CD4-positive, alpha-beta memory T cell (primary cell): ENCODE results near the gene CCDC88B. TPM values are rescaled to one million over a fixed set of nuclear protein-coding genes. Genes with fewer than 3 reads are reported as not detected.

Experiments used
- CTCF ChIA-PET: fragments of 350-600 bp; sonication (Branson Sonifier 250); formaldehyde crosslinking; loops from one replicate; lab custom pipeline; 2021; ENCODE audit warnings: inconsistent platforms; ENCODE audit not compliant: partially characterized antibody; lab: Charles Lee
- POLR2A ChIA-PET: fragments of 350-600 bp; sonication (Branson Sonifier 250); formaldehyde crosslinking; loops from one replicate; lab custom pipeline; 2021; ENCODE audit not compliant: partially characterized antibody; lab: Charles Lee
- DNase-seq, 5 donors: peaks; one replicate each; pipeline versions ENCODE4 v3.0.0 to v3.0.0-alpha.2; 2020 to 2022; ENCODE audit warnings: mixed read lengths in 1 of 5
- H3K27ac ChIP-seq: one replicate; pipeline ENCODE4 v1.7.0; 2013; ENCODE audit warnings: low read depth, low read length
- H3K27me3 ChIP-seq: 2 replicates; pipeline ENCODE4 v1.7.0; 2013; ENCODE audit warnings: mild to moderate bottlenecking, low read length, moderate library complexity; ENCODE audit not compliant: insufficient read depth
- H3K36me3 ChIP-seq: 2 replicates; pipeline ENCODE4 v1.7.0; 2013; ENCODE audit warnings: mild to moderate bottlenecking, low read length, moderate library complexity; ENCODE audit not compliant: insufficient read depth
- H3K4me1 ChIP-seq: 2 replicates; pipeline ENCODE4 v1.7.0; 2013; ENCODE audit warnings: mild to moderate bottlenecking, low read length, moderate library complexity; ENCODE audit not compliant: insufficient read depth
- H3K4me3 ChIP-seq, 2 donors: one replicate each; pipeline ENCODE4 v1.7.0; 2013; ENCODE audit warnings: low read length in 2 of 2, mild to moderate bottlenecking in 1 of 2
- H3K9me3 ChIP-seq, 2 donors: one replicate each; pipeline ENCODE4 v1.7.0; 2013; ENCODE audit warnings: low read length in 2 of 2, control low read depth in 1 of 2; ENCODE audit not compliant: control insufficient read depth in 1 of 2
- H3K27ac Mint-ChIP-seq, 7 donors: one replicate each; pipeline ENCODE4 v1.8.0; 2020 to 2021; ENCODE audit warnings: mixed read lengths in 7 of 7, mild to moderate bottlenecking in 6 of 7, inconsistent platforms in 3 of 7, moderate library complexity in 3 of 7
- H3K27me3 Mint-ChIP-seq, 2 donors: one replicate each; pipeline ENCODE4 v1.8.0; 2020 to 2021; ENCODE audit warnings: mixed read lengths in 2 of 2
- H3K36me3 Mint-ChIP-seq, 2 donors: one replicate each; pipeline ENCODE4 v1.8.0; 2020 to 2021; ENCODE audit warnings: mixed read lengths in 2 of 2, inconsistent platforms in 1 of 2, mild to moderate bottlenecking in 1 of 2
- H3K4me1 Mint-ChIP-seq, 4 donors: one replicate each; pipeline ENCODE4 v1.8.0; 2020 to 2021; ENCODE audit warnings: mixed read lengths in 4 of 4, mild to moderate bottlenecking in 1 of 4
- H3K4me3 Mint-ChIP-seq, 8 donors: one replicate each; pipeline ENCODE4 v1.8.0; 2020 to 2021; ENCODE audit warnings: mixed read lengths in 8 of 8, mild to moderate bottlenecking in 7 of 8, moderate library complexity in 6 of 8, inconsistent platforms in 3 of 8
- H3K9me3 Mint-ChIP-seq, 8 donors: one replicate each; pipeline ENCODE4 v1.8.0; 2020 to 2021; ENCODE audit warnings: mixed read lengths in 8 of 8, mild to moderate bottlenecking in 5 of 8, inconsistent platforms in 3 of 8, moderate library complexity in 1 of 8
- intact Hi-C: fragments of 100-400 bp; cut with micrococcal nuclease; formaldehyde crosslinking; loops from one replicate; pipeline ENCODE4 v1.15.1; 2023
- polyA plus RNA-seq, 2 donors: library from polyadenylated mRNA; unstranded; fragments of 300-500 nt; fragmentation: Illumina TruSeq; gene quantifications; one replicate each; pipeline ENCODE4 v1.2.3, GENCODE V29; 2021
- total RNA-seq, 2 experiments: library from RNA; stranded (reverse); gene quantifications; one replicate each; pipeline ENCODE4 v1.2.3, GENCODE V29; 2021

The CCDC88B gene
- total and polyA plus RNA-seq, 4 experiments from 2014 or later, result 6.8 to 73.0 (median 53.9) TPM

- H3K4me3 ChIP-seq, result no peak overlapping the region
- ChIA-PET POLR2A (interaction anchor here (2.6 kb wide), 1 partner anchor 10 kb away, joined by 6 read pairs; the partner anchor contains the start of gene BAD), CTCF (interaction anchor here (0.9 kb wide), 1 partner anchor 10 kb away, joined by 5 read pairs; no protein-coding TSS in a partner anchor)
- no peak overlapping the region for H3K4me3 Mint-ChIP-seq
- peaks cover 7 to 23% (median 14%) of the 10 kb centered on the region in 4 donors for H3K4me1 Mint-ChIP-seq
- H3K27me3 Mint-ChIP-seq, result peaks cover 49 to 50% of the 10 kb centered on the region in 2 donors
- no peaks in the 10 kb centered on the region for H3K36me3 ChIP-seq
- peaks cover 20% of the 10 kb centered on the region for H3K4me1 ChIP-seq
- intact Hi-C loops, result no loop called here
- no peak overlapping the region for H3K27ac ChIP-seq
- DNase-seq, result no peak
- no peak overlapping the region for H3K27ac Mint-ChIP-seq
- H3K36me3 Mint-ChIP-seq, result no peaks in the 10 kb centered on the region
- peaks cover 53% of the 10 kb centered on the region for H3K27me3 ChIP-seq
- H3K9me3 Mint-ChIP-seq, result no peaks in the 10 kb centered on the region
- H3K9me3 ChIP-seq, result no peaks in the 10 kb centered on the region
These were observed 45.2 kb upstream of the CCDC88B start for GRCh38 chr11:64294774-64295173.

DNA sequence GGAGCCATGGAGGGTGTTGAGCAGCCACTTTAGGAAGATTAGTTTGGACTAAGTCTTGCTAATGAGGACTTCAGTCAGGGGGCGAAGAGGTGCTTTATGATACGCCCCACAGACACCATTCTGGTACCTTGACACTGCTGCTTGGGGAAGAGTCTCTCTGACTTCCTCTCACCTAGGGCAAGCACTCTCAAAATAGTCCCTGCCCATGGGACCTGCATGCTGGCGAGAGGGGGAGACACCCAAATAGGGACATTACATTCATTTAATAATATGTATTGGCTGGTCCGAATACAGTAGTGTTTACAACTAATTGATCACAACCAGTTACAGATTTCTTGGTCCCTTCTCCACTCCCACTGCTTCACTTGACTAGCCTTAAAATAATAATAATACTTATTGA is 44.2 kb upstream of the CCDC88B start:
- Histone ChIP-seq H3K36me3 (no peaks in the 10 kb centered on the region), H3K4me3 (no peak overlapping the region), H3K27me3 (peaks cover 61% of the 10 kb centered on the region), H3K4me1 (peaks cover 30% of the 10 kb centered on the region), H3K9me3 (no peaks in the 10 kb centered on the region), H3K27ac (no peak overlapping the region)
- H3K4me3 Mint-ChIP-seq, result no peak overlapping the region
- peaks cover 11 to 27% (median 19%) of the 10 kb centered on the region in 4 donors for H3K4me1 Mint-ChIP-seq
- ChIA-PET CTCF (interaction anchor here (0.9 kb wide), 1 partner anchor 9 kb away, joined by 5 read pairs; no protein-coding TSS in a partner anchor), POLR2A (interaction anchor here (2.5 to 2.6 kb wide), 2 partner anchors 11 to 90 kb away, joined by 6 to 8 read pairs; partner anchors contain the start of genes BAD and FERMT3)
- H3K36me3 Mint-ChIP-seq, result no peaks in the 10 kb centered on the region
- peaks cover 49 to 52% of the 10 kb centered on the region in 2 donors for H3K27me3 Mint-ChIP-seq
- no peaks in the 10 kb centered on the region for H3K9me3 Mint-ChIP-seq
- no peak for DNase-seq
- H3K27ac Mint-ChIP-seq, result no peak overlapping the region
- intact Hi-C loops, result no loop called here

GRCh38 chr11:64296236-64296635 is 43.8 kb upstream of the CCDC88B start:
- peaks cover 35% of the 10 kb centered on the region for H3K4me1 ChIP-seq
- Mint-ChIP-seq H3K27ac (no peak overlapping the region), H3K27me3 (peaks cover 51 to 52% of the 10 kb centered on the region in 2 donors), H3K4me1 (peaks cover 13 to 30% (median 20%) of the 10 kb centered on the region in 4 donors), H3K4me3 (no peak overlapping the region), H3K36me3 (no peaks in the 10 kb centered on the region), H3K9me3 (no peaks in the 10 kb centered on the region)
- ChIA-PET POLR2A (interaction anchor here (2.5 to 2.6 kb wide), 2 partner anchors 12 to 91 kb away, joined by 6 to 8 read pairs; partner anchors contain the start of genes BAD and FERMT3), CTCF (interaction anchor here (0.5 kb wide), 1 partner anchor 689 kb away, joined by 3 read pairs; no protein-coding TSS in a partner anchor)
- H3K9me3 ChIP-seq, result no peaks in the 10 kb centered on the region
- no peaks in the 10 kb centered on the region for H3K36me3 ChIP-seq
- no peak for DNase-seq
- peaks cover 58% of the 10 kb centered on the region for H3K27me3 ChIP-seq
- intact Hi-C loops, result no loop called here
- no peak overlapping the region for H3K4me3 ChIP-seq
- H3K27ac ChIP-seq, result no peak overlapping the region

- Histone ChIP-seq H3K27me3 (peaks cover 63% of the 10 kb centered on the region), H3K9me3 (no peaks in the 10 kb centered on the region), H3K36me3 (no peaks in the 10 kb centered on the region), H3K4me3 (no peak overlapping the region), H3K27ac (no peak overlapping the region), H3K4me1 (peaks cover 33% of the 10 kb centered on the region)
- H3K4me1 Mint-ChIP-seq, result peaks cover 13 to 34% (median 20%) of the 10 kb centered on the region in 4 donors
- ChIA-PET CTCF (interaction anchor here (0.5 to 1.2 kb wide), 3 partner anchors 47 to 688 kb away, joined by 3 to 5 read pairs (median 3); no protein-coding TSS in a partner anchor), POLR2A (interaction anchor here (2.5 to 2.6 kb wide), 2 partner anchors 13 to 92 kb away, joined by 6 to 8 read pairs; partner anchors contain the start of genes BAD and FERMT3)
- DNase-seq, result no peak
- no peaks in the 10 kb centered on the region for H3K36me3 Mint-ChIP-seq
- peak overlapping the region in 1 of 8 donors; percentile 10 for H3K4me3 Mint-ChIP-seq
- intact Hi-C loops, result no loop called here
- H3K9me3 Mint-ChIP-seq, result no peaks in the 10 kb centered on the region
- H3K27me3 Mint-ChIP-seq, result peaks cover 51 to 52% of the 10 kb centered on the region in 2 donors
- no peak overlapping the region for H3K27ac Mint-ChIP-seq
These were observed 42.9 kb upstream of the CCDC88B start for GRCh38 chr11:64296830-64297698.

- peaks cover 13 to 34% (median 20%) of the 10 kb centered on the region in 4 donors for H3K4me1 Mint-ChIP-seq
- H3K4me3 Mint-ChIP-seq, result peak overlapping the region in 3 of 8 donors; percentile 10 to 34 (median 30)
- H3K27me3 Mint-ChIP-seq, result peaks cover 49 to 50% of the 10 kb centered on the region in 2 donors
- Histone ChIP-seq H3K36me3 (no peaks in the 10 kb centered on the region), H3K27ac (no peak overlapping the region), H3K4me3 (no peak overlapping the region), H3K9me3 (no peaks in the 10 kb centered on the region), H3K4me1 (peaks cover 26% of the 10 kb centered on the region), H3K27me3 (peaks cover 59% of the 10 kb centered on the region)
- H3K9me3 Mint-ChIP-seq, result no peaks in the 10 kb centered on the region
- POLR2A ChIA-PET, result interaction anchor here (2.5 kb wide), 1 partner anchor 92 kb away, joined by 8 read pairs; the partner anchor contains the start of gene FERMT3
- H3K27ac Mint-ChIP-seq, result peak overlapping the region in 3 of 7 donors; percentile 5 to 57 (median 16)
- no peaks in the 10 kb centered on the region for H3K36me3 Mint-ChIP-seq
- intact Hi-C loops, result no loop called here
- no peak for DNase-seq
- CTCF ChIA-PET, result interaction anchor here (1.0 to 1.2 kb wide), 2 partner anchors 48 to 93 kb away, joined by 3 to 5 read pairs; no protein-coding TSS in a partner anchor
These were observed 42.2 kb upstream of the CCDC88B start for GRCh38 chr11:64297699-64298358.

DNA sequence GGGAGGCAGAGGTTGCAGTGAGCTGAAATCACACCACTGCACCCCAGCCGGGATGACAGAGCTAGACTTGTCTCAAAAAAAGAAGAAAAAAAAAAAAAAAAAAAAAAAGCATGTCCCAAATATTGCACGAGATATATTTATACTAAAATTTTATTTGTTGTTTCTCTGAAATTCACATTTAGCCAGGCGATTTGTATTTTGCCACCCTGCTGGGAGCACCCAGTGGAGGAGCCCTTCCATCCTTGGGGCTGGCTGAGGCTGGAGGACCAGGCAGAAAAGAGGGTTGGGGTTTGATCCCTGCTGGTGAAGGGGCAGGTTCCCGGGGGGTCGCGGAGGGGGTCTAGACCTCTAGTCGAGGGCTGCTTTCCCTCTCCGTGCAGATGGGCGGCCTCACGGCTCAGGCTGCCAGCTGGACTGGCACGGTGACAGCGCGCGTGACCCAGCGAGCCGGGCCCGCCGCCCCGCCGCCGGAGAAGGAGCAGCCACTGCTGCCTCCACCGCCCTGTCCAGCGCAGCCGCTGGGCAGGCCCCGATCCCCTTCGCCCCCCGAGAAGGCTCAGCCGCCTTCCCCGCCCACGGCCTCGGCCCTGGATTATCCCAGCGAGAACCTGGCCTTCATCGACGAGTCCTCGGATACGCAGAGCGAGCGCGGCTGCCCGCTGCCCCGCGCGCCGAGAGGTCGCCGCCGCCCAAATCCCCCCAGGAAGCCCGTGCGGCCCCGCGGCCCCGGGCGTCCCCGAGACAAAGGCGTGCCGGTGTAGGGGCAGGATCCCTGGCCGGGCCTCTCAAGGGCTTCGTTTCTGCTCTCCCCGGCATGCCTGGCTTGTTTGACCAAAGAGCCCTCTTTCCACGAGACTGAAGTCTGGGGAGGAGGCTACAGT is 40.8 kb upstream of the CCDC88B start:
- H3K4me1 Mint-ChIP-seq, result peaks cover 14 to 37% (median 23%) of the 10 kb centered on the region in 4 donors
- CTCF ChIA-PET, result interaction anchor here (0.8 to 1.2 kb wide), 2 partner anchors 30 to 95 kb away, joined by 3 to 5 read pairs; no protein-coding TSS in a partner anchor
- no peak for DNase-seq

More for the DNA sequence above, 40.8 kb upstream of the CCDC88B start:
- H3K9me3 ChIP-seq, result no peaks in the 10 kb centered on the region
- H3K4me1 ChIP-seq, result peaks cover 34% of the 10 kb centered on the region
- peak overlapping the region in 7 of 8 donors; percentile 70 to 90 (median 74) for H3K4me3 Mint-ChIP-seq
- peaks cover 51% of the 10 kb centered on the region for H3K27me3 ChIP-seq
- H3K36me3 ChIP-seq, result no peaks in the 10 kb centered on the region
- H3K4me3 ChIP-seq, result peak overlapping the region in 1 of 2 donors; percentile 1
- no peak overlapping the region for H3K27ac ChIP-seq
- no peaks in the 10 kb centered on the region for H3K36me3 Mint-ChIP-seq
- no peaks in the 10 kb centered on the region for H3K9me3 Mint-ChIP-seq
- POLR2A ChIA-PET, result interaction anchor here (0.7 kb wide), 1 partner anchor 28 kb away, joined by 3 read pairs; no protein-coding TSS in a partner anchor
- intact Hi-C loops, result no loop called here
- peak overlapping the region in 4 of 7 donors; percentile 47 to 83 (median 57) for H3K27ac Mint-ChIP-seq
- H3K27me3 Mint-ChIP-seq, result peaks cover 41 to 43% of the 10 kb centered on the region in 2 donors
